ENCODE measurements around the gene SPOCK1. TPM values are rescaled to one million over a fixed set of nuclear protein-coding genes. Genes with fewer than 3 reads are reported as not detected.

The SPOCK1 gene
- total and polyA plus RNA-seq, 4 donors, result 4.5 to 67.8 (median 27.0) TPM

GRCh38 chr5:137142764-137143605 is 356.1 kb downstream of the SPOCK1 start:
- ATAC-seq (ENCODE audit: low FRiP score) (peak; percentile 50), DNase-seq (peak; percentile 80 to 91)
- Histone ChIP-seq H3K4me1 (ENCODE audit: control insufficient read depth in 1 of 2, insufficient read depth in 2 of 2, low read length in 2 of 2) (peaks cover 0 to 5% of the 10 kb centered on the region in 2 donors), H3K4me3 (ENCODE audit: low read length in 2 of 2) (no peak overlapping the region), H3K27me3 (ENCODE audit: control insufficient read depth in 1 of 2, insufficient read depth in 2 of 2, low read length in 1 of 2) (no peaks in the 10 kb centered on the region), H3K36me3 (ENCODE audit: control insufficient read depth in 1 of 2, insufficient read depth in 2 of 2, low read length in 1 of 2) (no peaks in the 10 kb centered on the region), H3K9me3 (ENCODE audit: control insufficient read depth, low read length) (no peaks in the 10 kb centered on the region), H3K27ac (ENCODE audit: low read depth in 1 of 2, low read length in 2 of 2) (peak overlapping the region; percentile 0 to 83)
- intact Hi-C loops (cut with DNase I), result no loop called here
- 6 to 12% methylated on average over 7 of the region's 7 CpGs for WGBS, 2 donors

DNA sequence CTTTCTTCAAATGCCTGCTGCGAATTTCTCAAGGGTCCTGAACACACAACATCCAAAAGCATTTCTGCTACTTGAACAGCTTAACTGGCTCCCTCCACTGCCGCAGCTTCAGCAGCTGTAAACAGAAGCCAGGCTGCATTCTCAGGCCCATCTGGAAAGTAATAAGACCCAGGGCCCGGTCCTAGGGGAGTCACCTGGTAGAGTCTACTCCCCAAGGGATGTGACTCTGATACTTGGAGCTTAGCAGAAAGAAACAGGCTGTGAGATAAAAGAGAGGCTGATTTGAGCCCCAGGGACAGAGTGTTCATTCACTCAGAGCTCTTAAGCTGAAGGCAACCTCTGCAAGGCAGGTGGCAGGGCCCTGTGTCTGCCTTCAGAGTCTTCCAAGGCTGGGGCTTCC is 356.8 kb downstream of the SPOCK1 start:
- peak overlapping the region in 1 of 2 donors; percentile 82 for H3K27ac ChIP-seq (ENCODE audit: low read depth in 1 of 2, low read length in 2 of 2)
- H3K4me3 ChIP-seq (ENCODE audit: low read length in 2 of 2), result no peak overlapping the region
- DNase-seq, result no peak
- H3K9me3 ChIP-seq (ENCODE audit: control insufficient read depth, low read length), result no peaks in the 10 kb centered on the region
- no peaks in the 10 kb centered on the region for H3K36me3 ChIP-seq (ENCODE audit: control insufficient read depth in 1 of 2, insufficient read depth in 2 of 2, low read length in 1 of 2)
- WGBS, 2 donors, result 29 to 34% methylated on average over 3 of the region's 3 CpGs
- no peaks in the 10 kb centered on the region for H3K27me3 ChIP-seq (ENCODE audit: control insufficient read depth in 1 of 2, insufficient read depth in 2 of 2, low read length in 1 of 2)
- intact Hi-C loops (cut with DNase I), result no loop called here
- H3K4me1 ChIP-seq (ENCODE audit: control insufficient read depth in 1 of 2, insufficient read depth in 2 of 2, low read length in 2 of 2), result peaks cover 0 to 5% of the 10 kb centered on the region in 2 donors
- ATAC-seq (ENCODE audit: low FRiP score), result peak; percentile 2

GRCh38 chr5:137141779-137142178 is 357.3 kb downstream of the SPOCK1 start:
- Histone ChIP-seq H3K4me3 (ENCODE audit: low read length in 2 of 2) (no peak overlapping the region), H3K27me3 (ENCODE audit: control insufficient read depth in 1 of 2, insufficient read depth in 2 of 2, low read length in 1 of 2) (no peaks in the 10 kb centered on the region), H3K4me1 (ENCODE audit: control insufficient read depth in 1 of 2, insufficient read depth in 2 of 2, low read length in 2 of 2) (peaks cover 0 to 5% of the 10 kb centered on the region in 2 donors), H3K36me3 (ENCODE audit: control insufficient read depth in 1 of 2, insufficient read depth in 2 of 2, low read length in 1 of 2) (no peaks in the 10 kb centered on the region), H3K9me3 (ENCODE audit: control insufficient read depth, low read length) (no peaks in the 10 kb centered on the region), H3K27ac (ENCODE audit: low read depth in 1 of 2, low read length in 2 of 2) (peak overlapping the region in 1 of 2 donors; percentile 82)
- DNase-seq, result no peak
- intact Hi-C loops (cut with DNase I), result no loop called here
- WGBS, 2 donors, result 58 to 61% methylated on average over 3 of the region's 3 CpGs
- ATAC-seq (ENCODE audit: low FRiP score), result no peak

GRCh38 chr5:137136991-137137632 is 362.0 kb downstream of the SPOCK1 start:
- Histone ChIP-seq H3K27me3 (ENCODE audit: control insufficient read depth in 1 of 2, insufficient read depth in 2 of 2, low read length in 1 of 2) (no peaks in the 10 kb centered on the region), H3K9me3 (ENCODE audit: control insufficient read depth, low read length) (no peaks in the 10 kb centered on the region), H3K36me3 (ENCODE audit: control insufficient read depth in 1 of 2, insufficient read depth in 2 of 2, low read length in 1 of 2) (no peaks in the 10 kb centered on the region), H3K27ac (ENCODE audit: low read depth in 1 of 2, low read length in 2 of 2) (no peak overlapping the region), H3K4me1 (ENCODE audit: control insufficient read depth in 1 of 2, insufficient read depth in 2 of 2, low read length in 2 of 2) (peaks cover 0 to 5% of the 10 kb centered on the region in 2 donors), H3K4me3 (ENCODE audit: low read length in 2 of 2) (no peak overlapping the region)
- intact Hi-C loops (cut with DNase I), result no loop called here
- ATAC-seq (ENCODE audit: low FRiP score), result no peak
- WGBS, 2 donors, result 62 to 69% methylated on average over 3 of the region's 3 CpGs
- DNase-seq, result no peak

GRCh38 chr5:137134920-137135532 is 364.1 kb downstream of the SPOCK1 start:
- Histone ChIP-seq H3K4me1 (ENCODE audit: control insufficient read depth in 1 of 2, insufficient read depth in 2 of 2, low read length in 2 of 2) (no peaks in the 10 kb centered on the region), H3K4me3 (ENCODE audit: low read length in 2 of 2) (no peak overlapping the region), H3K36me3 (ENCODE audit: control insufficient read depth in 1 of 2, insufficient read depth in 2 of 2, low read length in 1 of 2) (no peaks in the 10 kb centered on the region), H3K27me3 (ENCODE audit: control insufficient read depth in 1 of 2, insufficient read depth in 2 of 2, low read length in 1 of 2) (no peaks in the 10 kb centered on the region), H3K9me3 (ENCODE audit: control insufficient read depth, low read length) (no peaks in the 10 kb centered on the region), H3K27ac (ENCODE audit: low read depth in 1 of 2, low read length in 2 of 2) (no peak overlapping the region)
- intact Hi-C loops (cut with DNase I), result no loop called here
- no peak for DNase-seq
- 63 to 67% methylated on average over 7 of the region's 7 CpGs for WGBS, 2 donors
- ATAC-seq (ENCODE audit: low FRiP score), result no peak

DNA sequence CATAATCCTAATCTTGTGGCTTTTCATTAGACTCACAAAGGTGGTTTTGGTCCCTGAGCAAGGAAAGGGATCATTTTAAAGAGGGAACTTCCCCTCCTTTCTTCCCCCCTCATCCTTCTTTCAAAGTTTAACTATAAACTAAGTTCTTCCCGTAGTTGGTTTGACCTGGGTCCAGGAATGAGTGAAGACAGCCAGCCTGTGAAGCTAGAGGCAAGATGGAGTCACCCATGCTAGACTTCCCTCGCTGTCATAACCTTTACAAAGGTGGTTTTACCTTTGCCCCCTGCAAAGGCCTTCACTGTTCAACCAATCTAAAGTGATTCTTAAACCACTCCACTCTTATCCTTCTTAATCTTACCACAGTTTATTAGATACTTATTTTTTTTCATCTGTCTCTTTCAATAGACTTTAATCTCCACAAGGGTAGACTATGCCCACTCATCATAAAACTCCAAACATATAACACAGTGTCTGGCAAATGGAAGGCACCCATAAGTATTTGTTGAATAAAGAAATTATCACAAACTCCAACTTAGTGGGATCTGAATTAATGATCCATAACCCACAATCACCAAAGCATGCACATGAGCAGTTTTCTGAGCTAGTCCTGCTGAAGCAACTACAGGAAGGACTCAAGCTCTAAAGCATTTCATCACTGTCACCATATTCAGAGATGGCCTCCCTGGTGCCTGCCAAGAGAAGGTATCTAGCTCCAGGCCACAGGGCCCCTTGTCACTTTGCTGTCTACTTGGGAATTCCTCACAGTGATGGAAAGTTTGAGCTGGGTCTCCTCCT is 369.0 kb downstream of the SPOCK1 start:
- Histone ChIP-seq H3K27me3 (ENCODE audit: control insufficient read depth in 1 of 2, insufficient read depth in 2 of 2, low read length in 1 of 2) (no peaks in the 10 kb centered on the region), H3K27ac (ENCODE audit: low read depth in 1 of 2, low read length in 2 of 2) (no peak overlapping the region), H3K4me3 (ENCODE audit: low read length in 2 of 2) (no peak overlapping the region), H3K4me1 (ENCODE audit: control insufficient read depth in 1 of 2, insufficient read depth in 2 of 2, low read length in 2 of 2) (no peaks in the 10 kb centered on the region), H3K36me3 (ENCODE audit: control insufficient read depth in 1 of 2, insufficient read depth in 2 of 2, low read length in 1 of 2) (no peaks in the 10 kb centered on the region), H3K9me3 (ENCODE audit: control insufficient read depth, low read length) (no peaks in the 10 kb centered on the region)
- 85 to 86% methylated on average over 2 of the region's 2 CpGs for WGBS, 2 donors
- intact Hi-C loops (cut with DNase I), result no loop called here
- ATAC-seq (ENCODE audit: low FRiP score) (no peak), DNase-seq (no peak)

- H3K9me3 ChIP-seq (ENCODE audit: control insufficient read depth, low read length), result no peaks in the 10 kb centered on the region
- intact Hi-C loops (cut with DNase I), result no loop called here
- 76 to 78% methylated on average over 4 of the region's 4 CpGs for WGBS, 2 donors
These were observed 371.1 kb downstream of the SPOCK1 start for GRCh38 chr5:137128012-137128411.

GRCh38 chr5:137126829-137127228 is 372.3 kb downstream of the SPOCK1 start:
- Histone ChIP-seq H3K4me3 (ENCODE audit: low read length in 2 of 2) (no peak overlapping the region), H3K27ac (ENCODE audit: low read depth in 1 of 2, low read length in 2 of 2) (no peak overlapping the region), H3K27me3 (ENCODE audit: control insufficient read depth in 1 of 2, insufficient read depth in 2 of 2, low read length in 1 of 2) (no peaks in the 10 kb centered on the region), H3K9me3 (ENCODE audit: control insufficient read depth, low read length) (no peaks in the 10 kb centered on the region), H3K36me3 (ENCODE audit: control insufficient read depth in 1 of 2, insufficient read depth in 2 of 2, low read length in 1 of 2) (no peaks in the 10 kb centered on the region), H3K4me1 (ENCODE audit: control insufficient read depth in 1 of 2, insufficient read depth in 2 of 2, low read length in 2 of 2) (no peaks in the 10 kb centered on the region)
- intact Hi-C loops (cut with DNase I), result no loop called here
- DNase-seq, result no peak
- ATAC-seq (ENCODE audit: low FRiP score), result no peak
- WGBS, 2 donors, result 95 to 100% methylated on average over 1 of the region's 1 CpG

More at GRCh38 chr5:137128012-137128411, 371.1 kb downstream of the SPOCK1 start:
- Histone ChIP-seq H3K27me3 (ENCODE audit: control insufficient read depth in 1 of 2, insufficient read depth in 2 of 2, low read length in 1 of 2) (no peaks in the 10 kb centered on the region), H3K4me1 (ENCODE audit: control insufficient read depth in 1 of 2, insufficient read depth in 2 of 2, low read length in 2 of 2) (no peaks in the 10 kb centered on the region), H3K4me3 (ENCODE audit: low read length in 2 of 2) (no peak overlapping the region), H3K27ac (ENCODE audit: low read depth in 1 of 2, low read length in 2 of 2) (no peak overlapping the region), H3K36me3 (ENCODE audit: control insufficient read depth in 1 of 2, insufficient read depth in 2 of 2, low read length in 1 of 2) (no peaks in the 10 kb centered on the region)
- DNase-seq, result no peak
- no peak for ATAC-seq (ENCODE audit: low FRiP score)

Data from aorta (tissue), 5 donors.